HG03558 (cell line): Measurements from ENCODE around the gene ADGRA1.
"Not testable (repeated sequence)": the region's sequence is repeated elsewhere in the genome, so short reads cannot be mapped to it uniquely, and the experiment has no call there.

Source experiments
- ATAC-seq: cut with Tn5 transposase; IDR thresholded peaks from one replicate; pipeline ENCODE4 v1.9.1; 2021; ENCODE audit warnings: moderate number of reproducible peaks; ENCODE audit not compliant: unreplicated experiment; ENCODE audit errors: extremely low read depth

The ADGRA1 gene

DNA sequence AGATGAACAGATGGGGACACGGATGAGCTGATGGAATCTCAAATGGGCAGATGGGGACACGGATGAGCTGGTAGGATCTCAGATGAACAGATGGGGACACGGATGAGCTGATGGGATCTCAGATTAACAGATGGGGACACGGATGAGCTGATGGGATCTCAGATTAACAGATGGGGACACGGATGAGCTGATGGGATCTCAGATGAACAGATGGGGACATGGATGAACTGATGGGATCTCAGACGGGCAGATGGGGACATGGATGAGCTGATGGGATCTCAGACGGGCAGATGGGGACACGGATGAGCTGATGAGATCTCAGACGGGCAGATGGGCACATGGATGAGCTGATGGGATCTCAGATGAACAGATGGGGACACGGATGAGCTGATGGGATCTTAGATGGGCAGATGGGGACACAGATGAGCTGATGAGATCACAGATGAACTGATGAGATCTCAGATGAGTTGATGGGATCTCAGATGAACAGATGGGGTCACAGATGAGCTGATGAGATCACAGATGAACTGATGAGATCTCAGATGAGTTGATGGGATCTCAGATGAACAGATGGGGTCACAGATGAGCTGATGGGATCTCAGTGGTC is 34.1 kb upstream of the ADGRA1 start:
- ATAC-seq: not testable (repeated sequence)

DNA sequence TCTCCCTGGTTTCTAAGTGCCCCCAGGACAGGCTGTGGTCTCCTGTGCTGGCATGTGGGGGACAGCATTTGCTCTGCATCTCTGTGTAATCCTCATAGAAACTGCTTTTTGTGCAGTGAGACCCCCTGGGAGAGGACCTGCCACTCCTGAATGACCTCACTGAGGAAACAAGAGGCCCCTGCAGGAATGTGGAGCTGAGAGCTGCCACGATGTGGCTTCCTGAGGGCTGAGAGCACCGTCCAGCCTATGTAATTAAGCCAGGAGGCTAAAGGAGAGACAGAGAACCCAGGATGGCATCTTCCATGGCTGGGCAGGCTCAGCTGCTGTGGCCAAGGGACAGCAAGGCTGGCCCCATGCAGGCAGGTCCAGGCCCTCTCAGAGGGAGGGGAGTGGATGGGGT is 32.3 kb upstream of the ADGRA1 start:
- ATAC-seq: no peak

DNA sequence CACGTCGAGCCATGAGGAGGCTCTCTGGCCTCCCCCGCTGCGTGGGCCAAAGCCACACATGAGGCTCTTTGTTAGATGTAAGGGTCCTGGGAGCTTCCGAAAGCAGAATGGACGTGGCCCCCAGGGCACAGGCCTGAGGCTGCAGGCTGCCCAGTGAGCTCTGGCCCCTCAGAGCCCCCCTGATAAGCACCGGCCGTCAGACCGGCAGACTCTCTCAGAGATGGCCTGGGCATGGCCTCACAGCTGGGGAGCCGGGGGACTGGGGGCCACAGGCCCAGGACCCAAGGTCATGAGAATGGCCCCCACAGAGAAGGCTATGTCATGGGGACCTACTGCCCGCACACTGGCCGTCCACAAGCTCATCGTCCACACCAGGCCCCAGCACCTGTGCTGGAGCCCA is 31.7 kb upstream of the ADGRA1 start:
- ATAC-seq: no peak

DNA sequence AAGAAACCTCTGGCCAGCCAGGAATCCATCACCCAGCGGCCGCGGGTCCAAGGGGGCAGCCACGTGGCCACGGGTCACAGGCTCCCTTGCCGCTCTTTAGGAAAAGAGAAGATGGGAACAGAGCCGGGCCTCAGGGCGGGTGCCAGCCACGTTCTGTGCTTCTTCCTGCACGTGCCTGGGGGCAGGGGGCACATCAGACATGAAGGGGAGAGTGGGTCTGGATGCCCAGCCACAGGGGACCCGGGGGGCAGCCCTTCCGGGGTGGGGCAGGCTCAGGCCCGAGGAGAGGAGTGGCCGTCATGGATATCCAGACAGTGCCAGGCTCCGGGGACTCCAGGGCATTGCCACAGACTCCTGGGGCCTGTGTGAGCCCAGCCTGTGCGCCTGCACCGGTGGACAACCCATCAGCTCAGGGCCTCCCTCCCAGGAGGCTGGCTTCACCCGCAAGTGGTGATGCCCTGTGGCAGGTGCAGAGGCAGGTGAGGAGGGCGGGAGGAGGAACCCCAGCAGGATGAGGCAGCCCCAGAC is 31.0 kb upstream of the ADGRA1 start:
- no peak for ATAC-seq

DNA sequence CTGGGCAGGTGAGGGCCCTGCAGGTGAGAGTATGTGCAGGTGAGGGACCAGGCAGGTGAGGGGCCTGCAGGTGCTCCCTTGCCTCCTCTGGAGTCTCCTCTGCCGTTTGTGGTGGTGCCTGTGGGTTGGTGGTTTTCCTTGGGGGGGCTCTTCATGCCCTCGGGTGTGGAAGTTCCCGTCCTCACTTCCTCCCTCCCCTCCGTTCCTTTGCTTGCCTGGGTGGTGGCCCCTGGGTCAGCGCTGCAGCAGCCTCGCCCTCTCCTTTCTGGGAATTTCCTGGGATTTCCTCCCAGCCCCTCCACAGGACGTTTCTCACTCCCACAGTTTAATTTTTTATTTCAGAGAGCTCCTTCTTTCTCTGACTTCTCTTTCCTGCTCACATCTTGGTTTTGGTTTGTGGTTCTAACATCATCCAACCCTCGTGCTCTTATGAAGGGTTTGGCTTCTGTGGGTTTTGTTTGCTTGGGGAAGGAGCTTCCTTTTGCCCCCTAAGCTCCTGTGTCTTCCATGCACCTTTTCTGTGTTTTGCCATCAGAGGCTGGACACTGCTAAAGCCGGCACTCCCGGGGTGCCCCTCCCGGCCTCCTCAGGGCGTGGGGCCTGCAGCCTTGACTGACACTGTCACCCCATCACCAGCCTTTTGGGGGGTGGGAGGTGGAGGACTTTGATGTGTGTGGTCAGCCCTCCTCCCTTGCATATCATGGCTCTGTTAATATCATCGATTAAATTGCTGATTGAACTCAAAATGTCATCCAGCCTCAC is 29.2 kb upstream of the ADGRA1 start:
- ATAC-seq: no peak

DNA sequence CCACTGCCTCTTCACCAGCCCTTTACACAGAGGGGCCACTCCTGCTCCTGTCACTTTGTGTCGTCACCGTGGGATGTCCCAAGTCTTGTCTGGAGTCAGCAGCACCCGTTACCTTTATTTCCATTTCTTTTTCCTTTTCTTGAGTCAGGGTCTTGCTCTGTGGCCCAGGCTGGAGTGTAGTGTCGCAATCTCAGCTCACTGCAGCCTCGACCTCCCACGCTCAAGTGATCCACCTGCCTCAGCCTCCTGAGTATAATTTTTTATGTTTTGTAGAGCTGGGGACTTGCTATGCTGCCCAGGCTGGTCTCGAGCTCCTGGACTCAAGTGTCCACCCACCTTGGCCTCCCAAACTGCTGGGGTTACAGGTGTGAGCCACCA is 28.6 kb upstream of the ADGRA1 start:
- no peak for ATAC-seq

DNA sequence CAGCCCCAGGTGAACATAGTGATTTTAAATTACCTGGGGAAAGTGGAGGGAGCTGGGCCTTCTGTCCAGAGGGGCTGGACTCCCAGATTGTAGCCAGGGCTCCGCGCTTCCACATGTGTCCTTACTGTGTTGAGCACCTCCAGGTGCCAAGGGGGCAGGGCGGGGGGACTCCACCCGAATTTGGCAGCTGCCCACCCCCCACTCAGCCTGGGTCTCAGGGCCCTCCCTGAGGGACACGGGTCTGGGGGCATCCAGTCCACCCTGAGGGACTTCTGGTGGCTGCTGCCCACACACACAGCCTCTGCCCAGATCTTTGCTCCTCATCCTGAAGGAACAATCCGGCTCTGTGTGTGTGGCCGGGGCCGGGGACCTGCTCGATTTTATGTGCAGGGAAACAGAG is 28.2 kb upstream of the ADGRA1 start:
- ATAC-seq: no peak

DNA sequence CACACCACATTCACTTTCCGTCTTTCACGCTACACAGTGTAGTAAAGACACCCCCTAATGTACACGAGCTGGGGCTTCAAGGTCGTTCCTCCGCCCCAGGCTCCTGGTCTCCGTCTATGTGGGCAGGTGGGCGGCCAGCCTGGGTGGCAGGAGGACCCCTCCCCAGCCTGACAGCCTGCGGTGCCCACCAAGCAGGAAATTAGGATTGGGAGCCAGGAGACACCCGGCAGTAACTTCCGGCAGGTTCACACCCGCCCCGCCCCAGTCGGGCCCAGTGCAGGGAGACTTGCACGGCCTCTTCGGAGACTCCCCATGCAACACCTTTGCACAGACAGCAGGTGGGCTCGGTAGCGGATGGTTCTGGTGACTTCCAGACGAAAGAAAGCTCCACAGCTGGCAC is 27.7 kb upstream of the ADGRA1 start:
- ATAC-seq: no peak

DNA sequence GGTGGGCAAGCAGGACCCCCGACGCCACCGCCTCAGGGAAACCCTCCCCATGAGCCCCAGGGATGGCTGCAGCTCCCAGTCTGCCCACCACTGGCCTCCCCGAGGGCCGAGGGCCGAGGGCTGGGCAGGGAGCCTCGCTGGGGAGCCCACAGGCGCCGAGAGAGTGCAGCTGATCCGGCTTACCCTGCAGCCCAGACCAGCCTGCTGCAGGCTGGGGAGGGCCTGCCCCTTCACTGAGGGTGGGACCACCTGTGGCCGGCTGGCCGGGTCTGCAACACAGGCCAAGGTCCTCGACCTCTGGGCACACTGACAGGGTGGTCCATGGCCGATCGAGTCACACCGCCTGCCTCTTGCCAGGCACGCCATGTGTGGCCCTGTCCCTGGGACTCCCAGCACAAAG is 27.3 kb upstream of the ADGRA1 start:
- ATAC-seq: no peak

DNA sequence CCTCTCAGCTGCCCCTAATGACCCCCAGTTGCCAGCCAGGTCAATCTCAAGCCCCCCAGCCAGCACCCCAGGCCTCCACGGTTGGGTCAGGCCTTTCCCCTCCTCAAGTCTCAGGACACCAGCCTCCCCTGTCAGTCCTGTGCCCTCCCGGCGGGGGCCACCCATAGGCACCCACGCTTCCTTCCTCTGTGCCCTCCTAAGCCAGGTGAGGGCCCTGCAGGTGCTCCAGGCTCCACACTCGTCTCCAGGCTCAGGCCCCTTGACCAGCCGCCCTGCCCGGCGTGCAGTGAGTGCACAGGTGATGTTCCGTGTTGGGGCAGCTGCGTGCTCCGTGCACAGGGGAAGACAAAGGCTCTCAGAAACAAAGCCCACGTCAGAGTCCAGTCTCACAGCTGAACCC is 26.8 kb upstream of the ADGRA1 start:
- no peak for ATAC-seq

DNA sequence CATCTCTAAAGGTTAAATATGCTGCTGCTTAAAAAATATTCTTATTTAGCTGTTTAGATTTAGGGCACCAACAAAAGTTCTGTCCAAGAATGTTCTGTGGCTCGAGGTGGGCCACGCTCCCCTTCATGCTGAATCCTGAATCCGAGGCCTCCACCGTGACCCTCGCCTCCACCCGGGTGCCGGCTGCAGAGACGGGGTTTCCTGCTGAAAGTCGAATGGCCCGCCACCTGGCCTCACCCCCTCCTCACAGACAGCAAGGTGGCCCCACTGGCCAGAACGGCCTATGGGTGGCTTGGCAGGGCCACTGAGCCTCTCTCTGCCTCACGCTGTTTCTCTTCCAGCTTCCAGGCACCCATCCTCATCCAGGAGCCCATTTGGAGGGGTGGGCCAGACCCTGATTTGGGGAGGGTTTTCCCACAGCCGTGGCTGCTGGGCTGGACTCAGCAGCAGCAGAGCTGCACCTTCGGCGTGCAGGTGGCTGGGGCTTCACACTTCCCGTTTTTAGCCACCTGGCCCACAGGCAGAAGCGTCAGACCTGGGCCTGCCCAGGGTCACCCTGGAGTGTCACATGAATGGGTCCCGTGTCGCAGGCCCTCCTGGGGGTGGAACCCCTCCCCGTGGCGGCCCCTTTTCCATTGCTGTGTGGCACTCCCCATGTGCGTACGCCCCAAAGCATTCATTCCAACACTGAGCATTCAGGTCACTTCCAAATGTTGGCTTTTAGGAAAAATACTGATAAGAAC is 26.3 kb upstream of the ADGRA1 start:
- no peak for ATAC-seq

DNA sequence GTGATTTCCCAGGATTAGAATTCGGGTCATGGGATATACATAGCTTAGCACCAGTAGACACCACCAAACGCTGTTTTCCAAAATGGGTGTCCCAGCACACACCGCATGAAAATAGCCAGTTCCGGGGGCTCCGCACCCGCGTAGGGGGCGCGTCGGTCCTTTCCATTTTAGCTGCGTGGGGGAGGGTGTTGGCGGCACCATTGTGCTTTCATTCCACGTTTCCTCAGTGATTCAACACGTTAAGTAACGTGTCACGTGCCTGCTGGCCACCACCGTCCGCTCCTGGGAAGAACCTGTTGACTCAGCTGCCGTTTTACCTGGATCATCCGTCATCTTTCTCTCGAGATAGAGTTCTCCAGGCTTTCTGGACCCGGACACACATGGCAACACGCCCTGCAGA is 25.6 kb upstream of the ADGRA1 start:
- ATAC-seq: no peak

DNA sequence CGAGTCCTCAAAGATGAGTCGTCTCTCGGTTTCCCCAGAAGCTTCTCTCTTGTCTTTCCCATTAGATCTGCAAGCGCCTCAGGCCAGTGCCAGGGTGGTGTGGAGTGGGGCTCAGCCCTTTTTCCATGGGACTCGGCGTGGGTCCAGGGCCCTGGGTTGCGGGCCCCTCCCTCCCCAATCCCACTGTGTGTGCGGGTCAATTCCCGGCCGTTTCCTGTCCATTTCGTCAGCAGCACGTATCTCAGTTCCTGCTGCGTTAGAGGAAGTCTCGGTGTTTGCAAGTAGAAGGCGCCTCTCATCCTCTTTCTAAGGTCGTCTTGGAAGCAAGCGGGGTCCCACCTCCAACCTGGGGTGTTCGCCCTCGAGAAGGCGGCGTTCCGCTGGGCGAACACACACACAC is 25.1 kb upstream of the ADGRA1 start:
- ATAC-seq: no peak

DNA sequence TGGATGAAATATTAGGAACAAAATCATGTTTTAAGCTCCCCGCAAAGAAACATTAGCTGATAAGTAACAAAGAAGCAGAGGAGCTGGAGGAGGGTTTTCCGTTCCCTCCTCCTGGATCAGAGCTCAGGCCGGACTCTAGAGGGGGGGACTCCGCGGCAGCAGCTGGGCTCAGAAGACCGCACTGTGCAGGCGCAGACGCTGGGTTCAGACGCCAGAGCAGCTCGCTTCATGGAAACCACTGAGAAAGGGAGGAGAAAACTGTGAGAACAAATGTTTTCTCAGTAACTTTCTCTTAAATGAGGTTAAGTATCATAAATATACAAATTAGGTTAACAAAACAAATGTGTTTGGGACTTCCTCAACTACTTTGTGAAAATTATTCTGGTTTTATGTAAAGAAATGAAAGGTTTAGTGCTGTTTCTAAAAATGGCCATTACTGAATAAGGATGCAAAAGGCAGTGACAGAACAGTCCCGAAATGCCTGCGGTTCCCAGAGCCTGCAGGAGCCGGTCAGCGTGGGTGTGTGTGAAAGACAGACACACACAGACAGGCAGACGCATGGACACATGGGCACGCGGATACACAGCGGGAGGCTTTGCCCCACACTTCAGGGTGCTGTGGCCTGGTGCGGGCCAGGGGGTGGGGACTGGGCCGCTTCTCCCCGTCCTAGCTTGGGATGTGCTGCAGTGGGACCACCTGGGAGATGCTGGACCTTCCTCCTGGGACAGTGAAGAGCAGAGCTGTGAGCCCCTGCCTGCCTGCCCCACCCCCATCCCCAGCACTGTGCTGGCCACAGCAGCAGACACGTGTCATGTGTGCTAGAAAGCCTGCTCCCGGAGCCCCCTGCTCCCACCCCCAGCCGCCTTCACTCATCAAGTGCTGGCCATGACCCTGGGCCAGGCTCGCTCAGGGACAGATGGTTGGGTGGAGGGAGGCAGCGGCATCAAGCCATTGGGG is 20.3 kb upstream of the ADGRA1 start:
- ATAC-seq: no peak

DNA sequence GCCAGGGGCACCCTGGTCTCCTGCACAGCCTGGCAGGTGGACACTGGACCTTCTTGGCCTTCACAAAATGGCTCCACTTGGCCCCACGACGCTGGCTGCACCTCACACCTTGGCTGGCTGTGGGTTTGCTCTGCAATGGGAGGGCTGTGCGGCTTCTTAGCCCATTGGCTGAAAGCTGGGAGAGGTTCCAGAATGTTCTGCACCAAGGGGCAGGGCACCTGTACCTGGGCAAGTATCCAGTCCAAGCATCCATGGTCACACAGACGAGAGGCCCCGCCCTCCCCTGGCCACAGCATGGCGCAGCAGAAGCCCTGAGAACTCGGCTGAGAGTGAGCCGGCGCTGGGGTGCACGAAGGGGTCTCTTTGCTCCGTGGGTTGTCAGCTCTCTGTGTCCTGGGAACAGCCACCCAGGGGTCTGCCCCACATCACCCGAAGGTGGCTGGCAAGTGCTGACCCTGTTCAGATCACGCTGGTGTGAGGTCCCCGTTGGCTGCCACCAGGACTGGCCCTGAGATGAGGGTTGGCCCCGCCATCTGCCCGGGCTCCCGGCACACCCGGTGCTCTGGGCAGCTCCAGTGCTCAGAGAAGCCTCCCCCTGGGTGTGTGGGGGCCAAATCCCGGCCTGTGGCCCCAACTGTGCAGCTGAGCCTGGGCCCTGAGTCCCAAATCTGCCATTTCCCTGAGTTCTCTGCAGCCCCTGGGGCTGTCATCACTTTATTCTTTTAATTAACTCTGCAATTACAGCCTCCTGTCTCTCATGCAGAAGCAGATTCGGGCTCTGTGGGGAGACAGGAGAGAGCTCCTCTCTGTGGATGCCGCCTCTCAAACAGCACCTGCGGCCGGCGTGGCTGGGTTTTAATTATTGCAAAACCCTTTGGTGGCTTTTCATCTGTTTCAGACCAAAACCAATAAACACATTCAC is 19.4 kb upstream of the ADGRA1 start:
- no peak for ATAC-seq

DNA sequence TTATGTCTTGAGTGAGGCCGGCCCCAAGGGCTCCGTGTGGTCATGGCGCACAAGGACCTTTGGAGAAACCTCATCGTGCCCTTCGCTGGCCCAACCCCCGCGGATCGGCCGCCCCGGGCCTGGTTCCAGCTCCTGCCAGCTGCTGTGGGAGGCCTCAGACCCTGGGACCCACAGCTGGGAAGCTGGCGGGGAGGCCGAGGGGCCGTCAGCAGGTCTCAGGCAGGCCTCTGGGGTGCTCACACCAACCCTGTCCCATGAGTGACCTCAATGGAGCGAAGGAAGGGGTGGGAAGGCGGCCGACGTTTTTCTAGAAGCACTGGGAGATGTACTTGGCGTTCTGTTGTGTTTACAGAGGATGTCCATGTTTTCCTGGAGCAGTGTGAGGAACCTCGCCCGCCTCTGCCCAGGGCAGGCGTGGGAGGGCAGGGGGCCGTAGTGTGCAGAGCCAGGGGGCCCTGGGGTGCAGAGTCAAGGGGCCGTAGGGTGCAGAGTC is 18.6 kb upstream of the ADGRA1 start:
- no peak for ATAC-seq

DNA sequence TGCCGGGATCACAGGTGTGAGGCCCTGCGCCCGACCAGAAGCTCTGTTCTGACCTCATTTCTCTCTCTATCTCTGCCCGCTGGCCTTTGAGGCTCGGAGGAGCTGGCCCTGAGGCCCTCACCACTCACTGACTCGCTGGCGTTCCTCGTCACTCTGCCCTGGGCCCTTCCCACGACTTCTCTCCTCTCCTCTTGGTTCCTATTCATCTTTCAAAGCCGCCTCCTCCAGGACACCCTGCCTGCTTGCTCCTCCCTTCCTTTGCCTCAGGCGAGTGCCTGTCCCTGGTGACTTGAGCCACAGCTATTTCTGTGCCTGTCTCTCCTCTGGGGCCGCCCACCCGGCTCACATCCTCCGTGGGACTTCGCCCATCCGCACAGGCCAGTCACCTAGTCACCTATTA is 17.3 kb upstream of the ADGRA1 start:
- no peak for ATAC-seq

DNA sequence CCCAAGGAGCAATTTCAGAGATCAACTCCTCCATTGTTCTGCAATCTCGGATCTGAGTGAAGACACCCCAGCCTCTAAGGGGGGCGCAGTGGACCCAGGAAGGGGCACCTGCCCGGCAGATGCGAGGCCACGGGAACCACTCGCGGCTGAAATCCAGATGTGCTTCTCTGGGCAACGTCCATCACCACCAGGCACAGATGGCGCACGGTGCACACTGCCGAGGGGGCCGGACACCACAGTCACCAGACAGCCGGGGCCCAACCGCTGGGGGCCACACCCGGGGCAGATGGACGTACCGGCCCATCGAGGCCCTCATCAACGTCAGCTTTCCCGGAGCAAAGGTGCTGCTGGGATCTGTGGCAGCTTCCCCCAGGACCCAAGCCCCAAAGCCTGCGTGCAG is 16.9 kb upstream of the ADGRA1 start:
- no peak for ATAC-seq

DNA sequence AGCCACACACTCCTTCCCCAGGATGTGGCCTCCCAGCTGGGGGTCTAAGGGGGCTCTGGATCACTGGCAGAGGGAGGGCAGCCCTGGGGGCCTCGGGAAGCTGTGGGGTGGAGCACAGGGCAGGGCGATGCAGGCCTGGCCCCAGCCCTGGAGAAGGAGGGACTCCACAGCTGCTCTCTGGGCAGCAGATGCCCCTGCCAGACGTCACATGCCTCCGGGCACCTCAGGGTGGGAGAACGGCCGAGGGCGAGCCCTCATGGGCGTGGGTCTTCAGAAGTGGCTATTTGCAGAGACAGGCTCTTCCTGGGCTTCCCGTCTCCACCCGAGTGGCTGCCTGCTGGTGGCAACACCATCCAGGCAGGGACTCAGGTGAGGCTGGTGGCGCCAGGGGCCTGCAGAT is 16.0 kb upstream of the ADGRA1 start:
- ATAC-seq: no peak
